HepG2 (cell line): Measurements from ENCODE around the gene SYNJ2. TPM values are rescaled to one million over a fixed set of nuclear protein-coding genes. Genes with fewer than 3 reads are reported as not detected.

Experiments used
- ATAC-seq: fragments of 200-7000 bp; cut with Tn5 transposase; 3 replicates; pipeline ENCODE4 v1.9.1; 2020; ENCODE audit warnings: mild to moderate bottlenecking, moderate library complexity
- BruUV-seq: library from RNA; stranded (reverse); fragments of 400-500 nt; replicated peaks from 2 replicates; lab custom pipeline; 2021; lab: Mats Ljungman, UMichigan
- CTCF ChIA-PET: fragments of 300-600 bp; formaldehyde crosslinking; extraction: SDS; loops from one replicate; lab custom pipeline; 2021; ENCODE audit warnings: low total read pairs, inconsistent platforms, low intra/inter-chr PET ratio; lab: Yijun Ruan, JAX
- POLR2A ChIA-PET: fragments of 350-600 bp; sonication (Branson Sonifier 250); formaldehyde crosslinking; loops from one replicate; lab custom pipeline; 2020; ENCODE audit warnings: antibody characterized with exemption, inconsistent platforms; lab: Yijun Ruan, JAX
- DNase-seq: peaks from one replicate; pipeline ENCODE4 v3.0.0-alpha.2; 2015; ENCODE audit warnings: low spot score
- FAIRE-seq: peaks from 3 replicates; lab custom pipeline; 2011; peaks lifted over from hg19 to GRCh38; lab: Jason Lieb, UNC
- H2AFZ ChIP-seq: one replicate; pipeline ENCODE4 v1.6.1; 2011; ENCODE audit warnings: low read length, inconsistent platforms
- H3K27ac ChIP-seq: fragments of 300-600 bp; 3 replicates; pipeline ENCODE4 v1.8.0; 2011; ENCODE audit warnings: mixed run types, mild to moderate bottlenecking, mixed read lengths, low read length, inconsistent platforms; ENCODE audit not compliant: insufficient read depth; ENCODE audit errors: extremely low read length
- H3K27me3 ChIP-seq, 2 experiments: fragments of 200-600 bp in 1 of 2; 2 replicates in 1 of 2; 3 replicates in 1 of 2; pipeline versions ENCODE4 v1.6.0 to v1.8.0; 2011; ENCODE audit warnings: low read length in 2 of 2, mild to moderate bottlenecking in 2 of 2, moderate library complexity in 2 of 2, inconsistent platforms in 1 of 2; ENCODE audit not compliant: insufficient read depth in 2 of 2, control insufficient read depth in 1 of 2
- H3K36me3 ChIP-seq, 2 experiments: fragments of 200-600 bp in 1 of 2; replicated peaks in 1 of 2; 2 replicates in 1 of 2; 3 replicates in 1 of 2; pipeline versions ENCODE4 v1.5.1 to v1.8.0; 2011; ENCODE audit warnings: low read length in 2 of 2, inconsistent platforms in 1 of 2; ENCODE audit not compliant: insufficient read depth in 2 of 2, control insufficient read depth in 1 of 2
- H3K4me1 ChIP-seq: 2 replicates; pipeline ENCODE4 v1.5.1; 2012; ENCODE audit warnings: low read length, inconsistent platforms; ENCODE audit not compliant: insufficient read depth
- H3K4me2 ChIP-seq: 2 replicates; pipeline ENCODE4 v1.6.0; 2011; ENCODE audit warnings: low read depth, low read length, inconsistent platforms
- H3K4me3 ChIP-seq, 3 experiments: fragments of 200-600 bp in 1 of 3; sonication (generic), shearing (Covaris generic) in 1 of 3; replicated peaks in 1 of 3; 2 replicates each; pipeline ENCODE4 v1.5.1; 2011 to 2016; ENCODE audit warnings: low read length in 3 of 3, inconsistent platforms in 2 of 3, low read depth in 2 of 3, mild to moderate bottlenecking in 2 of 3, control low read depth in 1 of 3, mixed read lengths in 1 of 3; ENCODE audit not compliant: insufficient read depth in 1 of 3
- H3K79me2 ChIP-seq: one replicate; pipeline ENCODE4 v1.6.1; 2011; ENCODE audit warnings: low read length, inconsistent platforms; ENCODE audit not compliant: insufficient read depth
- H3K9ac ChIP-seq: 2 replicates; pipeline ENCODE4 v1.6.0; 2011; ENCODE audit warnings: mild to moderate bottlenecking, low read depth, low read length, inconsistent platforms; ENCODE audit not compliant: insufficient read depth
- H3K9me3 ChIP-seq: 2 replicates; pipeline ENCODE4 v1.5.1; 2012; ENCODE audit warnings: mild to moderate bottlenecking, low read length
- H4K20me1 ChIP-seq: 2 replicates; pipeline ENCODE4 v1.6.0; 2011; ENCODE audit warnings: inconsistent platforms, mild to moderate bottlenecking, low read length, moderate library complexity; ENCODE audit not compliant: insufficient read depth
- CEBPB ChIP-seq: IDR thresholded peaks from 2 replicates; pipeline ENCODE4 v1.6.1; 2011; ENCODE audit warnings: low read depth, low read length, improper control_type of control experiment, borderline replicate concordance
- MXI1 ChIP-seq: IDR thresholded peaks from 3 replicates; pipeline ENCODE4 v1.6.1; 2012; ENCODE audit warnings: low read depth, low read length, inconsistent platforms, borderline replicate concordance
- RBM22 ChIP-seq: fragments of 200-400 bp; formaldehyde crosslinking; optimal IDR thresholded peaks from 2 replicates; pipeline ENCODE3; 2017; ENCODE audit warnings: mild to moderate bottlenecking, low read length, moderate library complexity
- RNF219 ChIP-seq: sonication (generic); formaldehyde crosslinking; IDR thresholded peaks from 2 replicates; pipeline ENCODE4 v1.5.0; 2020; ENCODE audit warnings: mild to moderate bottlenecking, missing genetic modification reagents
- TAF15 ChIP-seq: fragments of 200-400 bp; formaldehyde crosslinking; IDR thresholded peaks from one replicate; pipeline ENCODE4 v1.6.1; 2018; ENCODE audit warnings: mild to moderate bottlenecking, low read depth, low read length; ENCODE audit not compliant: poor library complexity, severe bottlenecking
- ZNF10 ChIP-seq: sonication (generic); formaldehyde crosslinking; IDR thresholded peaks from 2 replicates; pipeline ENCODE4 v1.4.0; 2020; ENCODE audit warnings: mild to moderate bottlenecking, low read depth, missing genetic modification reagents, borderline replicate concordance
- ZNF446 ChIP-seq: sonication (generic); formaldehyde crosslinking; IDR thresholded peaks from 2 replicates; pipeline ENCODE4 v1.5.0; 2020; ENCODE audit warnings: mild to moderate bottlenecking, missing genetic modification reagents
- WGBS: methylation state at CpG from one replicate; pipeline ENCODE4 v1.1.6; 2017; ENCODE audit warnings: low lambda C conversion rate; 5-methylcytosine and 5-hydroxymethylcytosine counted together
- in situ Hi-C: cut with HindIII; loops from 2 replicates; pipeline ENCODE4 v1.10.0; 2017; ENCODE audit warnings: low pct_unique_long_range_greater_than_20kb; ENCODE audit not compliant: extremely low pct_ligation_motif_present
- intact Hi-C: fragments of 100-400 bp; cut with micrococcal nuclease; formaldehyde crosslinking; loops from one replicate; pipeline ENCODE4 v1.10.0; 2022; ENCODE audit not compliant: unreplicated experiment
- polyA plus RNA-seq, 8 experiments: library from polyadenylated mRNA; depleted of rRNA in 3 of 8; stranded (reverse) in 7 of 8; unstranded in 1 of 8; fragments of >200 nt; fragmentation: Illumina TruSeq in 4 of 8; extraction: Trizol in 4 of 8; gene quantifications; 2 replicates each; pipeline versions ENCODE4 v1.2.1 to v1.2.3, GENCODE V29; 2011 to 2016; ENCODE audit warnings: low read depth in 4 of 8, missing spikeins in 1 of 8, mixed read lengths in 1 of 8; ENCODE audit not compliant: insufficient read depth in 1 of 8
- total RNA-seq, 5 experiments: library from RNA; depleted of rRNA; stranded (reverse); fragments of >200 nt; fragmentation: Illumina TruSeq; extraction: Trizol; gene quantifications; 2 replicates each; pipeline ENCODE4 v1.2.3, GENCODE V29; 2016; ENCODE audit warnings: low read depth in 1 of 5

Gene SYNJ2
- total and polyA plus RNA-seq, 2 of the 13 experiments (the other 11 are each of a cell fraction or from before 2014, with no cell fraction given): 39.1 to 57.6 TPM

GRCh38 chr6:158043586-158044524, 62.2 kb downstream of the SYNJ2 start (continued):
- no peak for TF ChIP-seq ZNF10 (CRISPR knock-in tag)
- peak; percentile 63; the same call in 1 of the 3 replicates for TF ChIP-seq MXI1

- H3K4me3 ChIP-seq: no peak overlapping the region
- no peak overlapping the region for H2AFZ ChIP-seq
- H3K9ac ChIP-seq: no peak overlapping the region
- ATAC-seq (no peak), FAIRE-seq (no peak), DNase-seq (no peak)
- in situ Hi-C loops (no loop called here), intact Hi-C loops (no loop called here)
- peaks cover 99% of the 10 kb centered on the region for H3K4me1 ChIP-seq
- no peaks in the 10 kb centered on the region for H3K9me3 ChIP-seq
- no TSS peak for BruUV-seq
- no peaks in the 10 kb centered on the region; the same call in 1 of the 2 replicates for H4K20me1 ChIP-seq
- H3K27ac ChIP-seq: peak overlapping the region; percentile 7
- H3K36me3 ChIP-seq: peaks cover 36 to 71% of the 10 kb centered on the region in 2 experiments
- no peak overlapping the region for H3K4me2 ChIP-seq
- 82% methylated on average over 6 of the region's 6 CpGs for WGBS
- ChIA-PET POLR2A (interaction anchor here (1.3 to 1.6 kb wide), 3 partner anchors 10 to 89 kb away, joined by 4 to 5 read pairs (median 4); no protein-coding TSS in a partner anchor), CTCF (no interaction called here)
- H3K27me3 ChIP-seq: no peaks in the 10 kb centered on the region
- TF ChIP-seq RBM22 (peak; percentile 2), ZNF446 (CRISPR knock-in tag) (no peak), CEBPB (peak; percentile 32; the same call in 1 of the 2 replicates), RNF219 (no peak), TAF15 (no peak)
- peaks cover 34% of the 10 kb centered on the region for H3K79me2 ChIP-seq
Observed at GRCh38 chr6:158044525-158044888, 62.8 kb downstream of the SYNJ2 start.
